ENCODE data around the gene LXN.
"Not testable (repeated sequence)": the region's sequence is repeated elsewhere in the genome, so short reads cannot be mapped to it uniquely, and the experiment has no call there.

The LXN gene

DNA sequence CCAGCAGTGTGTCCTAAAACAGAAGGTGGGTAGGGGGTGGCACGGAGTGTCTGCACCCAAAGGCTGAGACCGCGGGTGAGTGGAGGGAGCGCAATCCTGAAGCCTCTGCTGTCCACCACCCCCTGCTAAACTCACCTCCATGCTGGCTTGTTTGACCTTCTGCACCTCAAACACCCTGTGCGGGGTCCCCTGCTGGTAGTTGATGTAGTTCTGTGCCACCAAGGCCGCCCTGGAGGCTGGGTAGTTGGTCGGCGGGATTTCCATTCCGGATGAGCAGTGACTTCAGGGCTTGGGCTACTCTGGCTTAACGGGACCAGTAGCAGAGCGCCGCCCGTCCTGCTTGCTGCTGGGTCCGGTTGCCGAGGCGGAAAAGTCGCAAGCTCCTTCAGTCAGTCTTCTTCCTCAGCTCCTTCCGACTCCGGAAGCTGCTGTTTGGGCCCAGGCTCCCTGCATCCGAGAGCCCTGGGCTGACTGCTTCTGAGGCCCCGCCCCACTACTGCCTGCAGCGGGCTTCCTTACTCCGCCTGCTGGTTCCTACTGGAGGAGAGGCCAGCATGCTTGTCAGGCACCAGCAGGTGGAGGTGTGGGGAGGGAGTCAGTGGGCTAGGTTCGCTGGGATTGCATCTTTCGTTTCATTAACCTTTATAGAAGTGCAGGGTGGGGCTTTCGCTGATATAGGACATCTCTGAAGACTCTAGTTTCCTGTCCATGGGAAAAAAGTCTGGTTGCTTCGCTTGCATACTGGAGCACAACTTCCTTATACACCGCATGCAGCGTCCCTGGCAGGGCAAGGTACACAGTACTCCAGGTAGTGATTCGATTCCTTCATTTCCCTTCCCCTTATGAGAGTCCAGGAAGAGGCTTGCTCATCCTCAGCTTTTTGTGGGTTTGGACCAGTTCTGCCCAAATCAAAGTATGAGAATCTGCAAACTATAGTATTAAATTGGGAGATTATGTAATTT lies at the start of gene LXN:
TSS of gene LXN (minus strand) at position 434 of the 962 bp plus-strand sequence. CDS start at position 264, 170 bp downstream.
- peak within 1 kb of the TSS; percentile 75 for H3K4me3 ChIP-seq (ENCODE audit: low read depth, low read length)

DNA sequence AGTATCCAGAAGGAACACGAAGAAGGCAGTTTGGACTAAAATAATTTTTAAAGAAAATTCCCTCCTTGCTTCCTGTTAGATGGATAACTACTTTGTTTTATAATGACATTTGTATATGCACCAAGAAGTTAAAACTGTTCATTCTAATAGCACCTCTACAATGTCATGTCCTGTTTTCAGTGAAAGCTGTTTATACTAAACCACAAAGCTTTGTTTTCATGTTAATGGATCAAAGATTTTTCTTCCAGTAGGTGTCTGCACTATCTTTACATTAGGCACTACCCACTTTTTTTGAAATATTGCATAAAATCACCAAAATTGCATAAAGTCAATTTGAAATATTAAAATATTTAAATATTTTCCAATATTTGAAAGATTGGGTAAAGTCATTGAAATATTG lies 49.7 kb upstream of the LXN start:
- no peak overlapping the region for H3K4me3 ChIP-seq (ENCODE audit: low read depth, low read length)

DNA sequence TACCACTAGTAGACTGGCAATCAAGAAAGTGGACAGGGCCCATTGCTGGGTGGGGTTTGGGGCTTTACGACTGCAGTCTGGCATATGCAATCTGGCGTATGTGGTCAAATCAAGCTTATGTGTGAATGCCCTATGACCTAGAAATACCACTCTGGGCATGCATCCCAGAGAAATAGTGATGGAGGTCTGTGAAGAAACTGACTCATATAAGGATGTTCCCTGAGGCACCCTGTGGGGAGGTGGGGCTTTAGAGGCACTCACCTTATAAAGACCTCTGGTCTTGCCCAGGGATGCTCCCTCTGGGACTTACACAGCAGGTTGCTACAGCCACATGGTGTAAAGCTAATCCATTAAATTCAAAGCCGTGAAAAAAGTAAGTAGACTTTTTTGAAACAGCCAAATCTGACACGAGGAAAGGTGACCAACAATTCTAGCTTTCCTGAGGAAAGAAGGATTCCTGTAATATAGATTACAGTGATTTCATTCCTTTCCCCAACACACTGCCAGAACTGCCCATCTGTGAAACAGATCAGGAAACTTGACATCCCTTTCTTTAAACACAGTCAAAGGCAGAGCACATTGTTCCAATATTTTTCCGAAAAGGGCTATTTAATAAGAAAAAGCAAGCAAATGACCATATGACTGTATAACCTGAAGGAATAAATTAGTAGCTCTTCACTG lies 46.2 kb upstream of the LXN start:
- H3K4me3 ChIP-seq (ENCODE audit: low read depth, low read length) = no peak overlapping the region

- no peak overlapping the region for H3K4me3 ChIP-seq (ENCODE audit: low read depth, low read length)
Measured at GRCh38 chr3:158717576-158717975, 45.1 kb upstream of the LXN start.

DNA sequence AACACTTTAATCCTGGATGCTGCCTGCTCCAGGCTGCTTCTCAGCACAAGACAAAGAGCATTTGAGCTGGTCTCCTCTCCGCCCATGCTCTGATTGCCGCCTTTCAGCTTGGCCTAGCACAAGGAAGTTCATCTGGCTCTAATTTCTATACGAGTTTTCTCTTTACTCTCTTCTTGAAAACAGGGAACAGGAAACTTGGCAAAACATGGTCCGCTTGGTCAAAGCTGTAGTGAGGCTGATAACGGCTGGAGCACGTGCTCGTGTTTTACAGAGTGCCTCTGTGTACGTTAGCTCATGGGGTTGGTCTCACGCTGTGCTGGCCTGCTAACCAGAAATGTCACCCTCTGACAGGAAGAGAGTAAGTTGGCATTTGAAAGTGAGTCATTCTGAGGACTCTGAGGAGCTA lies 40.6 kb upstream of the LXN start:
- H3K4me3 ChIP-seq (ENCODE audit: low read depth, low read length) = no peak overlapping the region

DNA sequence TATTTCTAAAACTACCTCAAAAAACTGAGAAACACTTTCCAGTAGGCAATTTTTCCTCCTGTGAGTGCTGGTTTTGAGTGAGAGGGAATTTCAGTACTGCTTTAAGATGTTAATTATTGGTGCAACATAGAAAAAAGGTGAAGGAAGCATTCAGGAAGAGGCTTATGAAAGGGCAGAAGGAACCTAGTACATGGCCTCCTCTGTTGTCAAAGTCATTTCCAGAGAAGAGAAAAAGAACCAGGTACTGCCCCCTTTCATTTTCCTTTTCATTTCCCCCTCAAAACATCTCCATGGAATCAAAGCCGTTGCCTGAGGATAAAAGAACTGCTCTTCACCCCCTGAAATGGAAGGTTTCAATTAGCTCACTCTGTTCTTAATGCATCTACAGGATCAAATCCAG lies 40.0 kb upstream of the LXN start:
- no peak overlapping the region for H3K4me3 ChIP-seq (ENCODE audit: low read depth, low read length)

DNA sequence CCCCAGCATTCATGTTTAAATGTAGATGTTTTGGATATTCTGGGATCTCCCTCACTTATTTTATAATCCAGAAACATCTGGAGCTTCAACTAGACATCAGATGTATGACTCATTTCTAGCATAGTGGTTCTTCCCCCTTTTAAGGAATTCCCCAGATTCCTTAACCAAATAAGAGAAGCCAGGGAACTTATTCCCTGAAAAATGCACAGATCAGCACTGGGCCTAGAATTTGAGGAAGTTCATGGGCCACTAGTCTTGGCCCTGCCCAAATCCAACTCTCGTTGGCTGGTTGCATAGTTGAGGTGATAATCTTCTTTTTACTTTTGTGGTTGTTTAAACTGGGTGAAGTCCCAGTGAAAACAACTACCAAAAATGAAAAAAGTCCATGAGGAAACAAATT lies 39.4 kb upstream of the LXN start:
- H3K4me3 ChIP-seq (ENCODE audit: low read depth, low read length) = no peak overlapping the region

DNA sequence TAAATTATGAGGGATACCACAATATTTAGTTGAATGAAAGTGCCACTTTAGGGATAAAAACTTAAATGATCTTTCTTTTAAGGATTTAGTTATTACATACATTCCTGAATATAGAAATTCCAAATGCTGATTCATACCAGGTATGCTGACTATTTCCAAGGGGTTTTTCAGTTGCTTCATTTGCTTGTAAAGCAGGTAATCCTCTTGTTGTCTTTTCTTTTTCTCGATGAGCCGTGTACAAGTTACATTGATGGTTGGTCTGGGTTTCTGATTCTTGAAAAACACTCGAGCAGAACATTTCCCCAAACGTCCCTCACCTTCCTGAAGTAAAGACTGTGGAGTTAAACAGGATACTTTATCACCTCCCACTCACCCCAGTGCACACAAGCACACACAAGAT lies 38.2 kb upstream of the LXN start:
- no peak overlapping the region for H3K4me3 ChIP-seq (ENCODE audit: low read depth, low read length)

GRCh38 chr3:158709666-158710083 lies 37.2 kb upstream of the LXN start:
- H3K4me3 ChIP-seq (ENCODE audit: low read depth, low read length) = no peak overlapping the region

- H3K4me3 ChIP-seq (ENCODE audit: low read depth, low read length) = no peak overlapping the region
Measured at GRCh38 chr3:158703566-158703965, 31.1 kb upstream of the LXN start.

DNA sequence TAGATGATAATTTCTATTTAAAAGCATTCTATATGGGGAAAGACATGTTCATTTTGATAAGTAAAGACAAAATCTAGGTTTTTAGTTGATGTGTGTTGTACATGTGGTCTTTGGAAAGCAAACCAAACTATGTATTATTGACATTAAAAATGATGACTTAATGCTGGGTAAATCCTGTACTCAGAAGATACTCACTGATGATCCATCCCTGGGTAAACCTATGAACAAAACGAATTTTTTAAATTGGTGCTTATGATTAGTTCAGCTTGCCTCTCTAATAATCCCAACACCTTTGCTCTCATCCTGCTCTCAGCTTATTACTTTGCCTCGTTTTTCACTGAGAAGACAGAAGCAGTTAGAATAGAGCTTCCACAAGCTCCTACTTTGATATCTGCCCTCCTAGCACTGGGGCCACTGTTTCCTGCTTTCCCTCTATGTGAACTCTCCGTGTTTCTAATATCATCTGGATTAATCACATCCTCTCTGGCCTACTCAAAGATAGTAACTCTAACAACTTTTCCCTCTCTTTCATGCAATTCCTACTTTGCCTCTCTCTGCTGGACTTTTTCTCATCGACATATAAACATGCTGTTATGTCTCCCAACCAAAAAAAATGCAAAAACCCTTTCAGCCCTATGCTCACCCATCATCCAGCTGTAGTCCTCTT lies 30.5 kb upstream of the LXN start:
- no peak overlapping the region for H3K4me3 ChIP-seq (ENCODE audit: low read depth, low read length)

- H3K4me3 ChIP-seq (ENCODE audit: low read depth, low read length) = no peak overlapping the region
Measured at GRCh38 chr3:158701420-158702065, 29.1 kb upstream of the LXN start.

DNA sequence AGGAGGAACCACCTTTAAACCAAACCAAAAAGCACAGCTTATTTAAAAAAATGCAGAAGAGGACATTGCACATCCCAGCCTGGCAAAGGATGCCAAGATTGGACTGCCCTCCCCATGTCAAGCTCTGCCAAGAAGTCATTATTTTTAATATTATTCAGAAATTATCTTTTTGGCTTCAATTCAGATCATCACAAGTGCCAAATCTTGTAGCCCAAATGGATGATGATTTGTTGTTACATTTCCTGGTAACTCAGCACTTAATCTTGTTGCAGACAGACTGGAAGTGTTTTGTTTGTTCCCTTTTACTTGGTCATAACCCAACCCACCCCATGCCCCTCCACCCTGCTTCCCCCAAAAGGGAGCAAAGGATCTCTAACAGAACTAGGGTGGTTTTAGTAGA lies 28.1 kb upstream of the LXN start:
- no peak overlapping the region for H3K4me3 ChIP-seq (ENCODE audit: low read depth, low read length)

GRCh38 chr3:158696618-158697017 lies 24.2 kb upstream of the LXN start:
- H3K4me3 ChIP-seq (ENCODE audit: low read depth, low read length) = no peak overlapping the region

DNA sequence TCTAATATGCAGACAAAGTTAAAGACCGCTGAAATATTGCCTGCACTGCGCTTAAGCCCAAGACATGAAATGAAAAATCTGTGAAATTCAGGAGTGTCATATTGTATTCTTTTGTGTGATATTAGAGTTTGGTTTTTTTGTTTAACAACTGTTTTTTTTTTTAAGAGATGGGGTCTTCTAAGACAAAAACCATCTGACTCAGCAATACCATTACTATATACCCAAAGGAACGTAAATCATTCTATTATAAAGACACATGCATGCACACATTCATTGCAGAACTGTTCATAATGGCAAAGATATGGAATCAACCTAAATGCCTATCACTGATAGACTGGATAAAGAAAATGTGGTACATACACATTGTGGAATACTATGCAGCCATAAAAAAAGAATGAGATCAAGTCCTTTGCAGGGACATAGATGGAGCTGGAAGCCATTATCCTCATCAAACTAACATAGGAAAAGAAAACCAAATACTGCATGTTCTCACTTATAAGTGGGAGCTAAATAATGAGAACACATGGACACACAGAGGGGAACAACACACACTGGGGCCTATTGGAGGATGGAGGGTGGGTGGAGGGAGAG lies 21.5 kb upstream of the LXN start:
- not testable (repeated sequence) for H3K4me3 ChIP-seq (ENCODE audit: low read depth, low read length)

DNA sequence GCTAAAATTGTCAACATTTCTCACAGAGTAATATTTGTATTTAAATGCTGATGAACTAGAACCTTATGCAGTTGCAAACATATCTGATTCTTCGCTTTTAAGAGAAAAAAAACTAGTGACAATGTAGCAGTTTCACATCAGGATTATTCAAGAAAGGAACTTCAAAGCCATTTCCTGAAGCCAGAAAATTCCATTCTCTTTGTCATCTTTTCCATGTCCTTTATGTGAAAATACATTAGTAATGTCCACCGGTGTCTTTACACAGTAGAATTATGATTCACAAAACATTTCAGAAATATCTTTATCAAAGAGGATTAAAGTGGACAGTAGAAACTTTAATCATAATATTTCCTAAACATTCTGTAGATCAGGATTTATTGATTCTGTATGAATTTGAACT lies 12.7 kb upstream of the LXN start:
- H3K4me3 ChIP-seq (ENCODE audit: low read depth, low read length) = no peak overlapping the region

DNA sequence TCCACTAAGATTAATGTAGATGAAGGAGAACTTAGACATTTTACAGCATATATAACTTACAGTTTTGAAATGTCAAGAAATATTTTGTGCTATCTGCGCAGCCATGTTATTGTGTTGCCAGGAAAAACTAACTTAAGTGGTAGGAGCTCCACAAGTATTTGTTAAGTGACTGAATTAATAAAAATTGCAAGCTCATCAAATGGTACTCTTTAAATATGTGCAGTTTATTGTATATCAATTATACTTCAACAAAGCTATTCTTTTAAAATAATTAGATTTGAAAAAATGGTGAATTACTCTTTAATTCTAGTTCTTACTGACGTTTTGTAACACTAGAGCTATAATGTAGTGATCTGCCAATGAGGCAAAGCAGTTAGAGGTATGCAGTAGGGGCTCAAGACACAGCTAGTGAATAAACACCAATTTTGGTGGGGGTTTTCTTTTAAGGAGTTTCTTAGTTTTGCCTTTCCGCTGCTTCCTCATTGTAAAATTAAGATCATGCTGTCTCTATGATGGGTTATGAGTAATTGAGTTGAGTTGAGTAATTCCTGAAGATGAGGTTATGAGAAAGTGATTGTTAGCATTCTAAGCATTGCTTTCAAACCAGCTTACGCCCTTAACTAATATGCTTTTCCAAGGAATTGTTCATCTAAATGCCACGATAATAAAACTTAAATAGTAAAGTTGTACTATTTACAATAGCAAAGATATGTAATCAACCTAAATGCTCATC lies 10.9 kb upstream of the LXN start:
- H3K4me3 ChIP-seq (ENCODE audit: low read depth, low read length) = no peak overlapping the region

DNA sequence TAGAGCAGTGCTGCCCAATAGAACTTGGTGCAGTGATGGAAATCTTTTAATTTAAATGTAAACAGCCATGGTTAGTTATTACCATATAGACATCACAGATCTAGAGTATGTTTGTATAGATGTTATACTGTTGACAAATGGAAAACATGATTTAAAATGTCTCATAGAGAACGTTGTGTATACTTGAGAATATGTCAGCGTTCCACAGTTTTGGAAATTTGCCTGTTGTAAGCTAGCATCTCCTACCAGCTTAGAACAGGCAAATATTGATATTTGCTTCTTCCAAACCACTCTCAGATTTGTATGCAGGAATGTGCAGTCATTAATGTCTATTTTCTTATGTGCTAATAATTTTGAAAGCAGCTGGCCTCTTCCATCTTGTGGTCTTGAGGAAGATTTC lies 8.4 kb upstream of the LXN start:
- no peak overlapping the region for H3K4me3 ChIP-seq (ENCODE audit: low read depth, low read length)

GRCh38 chr3:158679547-158680000 lies 7.1 kb upstream of the LXN start:
- H3K4me3 ChIP-seq (ENCODE audit: low read depth, low read length) = no peak overlapping the region

GRCh38 chr3:158678687-158679086 lies 6.2 kb upstream of the LXN start:
- H3K4me3 ChIP-seq (ENCODE audit: low read depth, low read length) = no peak overlapping the region
